ENCODE data around the gene TM2D3.

The TM2D3 gene

GRCh38 chr15:101621961-101622360 lies 30.2 kb downstream of the TM2D3 start:
- no peak for DNase-seq

GRCh38 chr15:101620671-101621070 lies 31.5 kb downstream of the TM2D3 start:
- no peak for DNase-seq

- DNase-seq = no peak
These were observed 32.6 kb downstream of the TM2D3 start for GRCh38 chr15:101619615-101619865.

GRCh38 chr15:101618851-101619614 lies 33.1 kb downstream of the TM2D3 start:
- no peak for DNase-seq

- DNase-seq = no peak
These were observed 34.1 kb downstream of the TM2D3 start for GRCh38 chr15:101618076-101618475.

GRCh38 chr15:101617390-101617965 lies 34.7 kb downstream of the TM2D3 start:
- no peak for DNase-seq

- DNase-seq = no peak
These were observed 36.0 kb downstream of the TM2D3 start for GRCh38 chr15:101615986-101616848.

GRCh38 chr15:101615414-101615985 lies 36.7 kb downstream of the TM2D3 start:
- no peak for DNase-seq

- DNase-seq = no peak
These were observed 37.4 kb downstream of the TM2D3 start for GRCh38 chr15:101614761-101615160.

GRCh38 chr15:101614001-101614585 lies 38.1 kb downstream of the TM2D3 start:
- DNase-seq = no peak

GRCh38 chr15:101613130-101614000 lies 38.8 kb downstream of the TM2D3 start:
- peak in 5 of 14 donors; percentile 14 to 57 (median 25) for DNase-seq

- DNase-seq = no peak
These were observed 39.5 kb downstream of the TM2D3 start for GRCh38 chr15:101612676-101613075.

GRCh38 chr15:101611580-101612299 lies 40.4 kb downstream of the TM2D3 start:
- DNase-seq = no peak

GRCh38 chr15:101611007-101611406 lies 41.2 kb downstream of the TM2D3 start:
- DNase-seq = no peak

GRCh38 chr15:101610611-101611000 lies 41.6 kb downstream of the TM2D3 start:
- DNase-seq = no peak

- DNase-seq = peak in 1 of 14 donors; percentile 5
These were observed 42.2 kb downstream of the TM2D3 start for GRCh38 chr15:101609742-101610610.

GRCh38 chr15:101608201-101608600 lies 44.0 kb downstream of the TM2D3 start:
- no peak for DNase-seq

- DNase-seq = no peak
These were observed 45.1 kb downstream of the TM2D3 start for GRCh38 chr15:101607108-101607507.

GRCh38 chr15:101604124-101604874 lies 47.9 kb downstream of the TM2D3 start:
- no peak for DNase-seq
